ENCODE data around the gene STC2.

The STC2 gene

DNA sequence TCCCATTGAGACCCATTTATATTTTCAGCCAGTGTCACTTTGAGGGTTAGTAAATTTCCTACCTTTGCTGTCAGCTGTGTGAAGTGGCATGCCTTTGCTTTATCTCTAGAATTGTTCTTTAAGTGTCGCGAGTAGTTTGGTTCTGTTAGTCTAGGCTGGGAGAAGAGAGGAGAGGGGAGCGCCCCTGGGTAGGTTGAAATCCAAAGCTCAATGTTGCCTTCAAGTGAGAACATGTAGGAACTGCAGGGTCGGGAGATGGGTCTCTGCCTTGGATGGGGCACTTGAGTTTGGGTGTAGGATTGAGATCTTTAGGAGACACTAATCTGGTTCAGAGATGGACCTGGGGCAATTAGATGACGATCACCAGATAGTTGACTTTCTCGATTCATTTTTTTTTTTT lies 46.3 kb downstream of the STC2 start:
- H3K27ac ChIP-seq: no peak overlapping the region
- no peaks in the 10 kb centered on the region for H3K79me2 ChIP-seq
- H3K27me3 ChIP-seq (ENCODE audit: control insufficient read depth, insufficient read depth, low read length): no peaks in the 10 kb centered on the region
- TF ChIP-seq, protein P1, sequence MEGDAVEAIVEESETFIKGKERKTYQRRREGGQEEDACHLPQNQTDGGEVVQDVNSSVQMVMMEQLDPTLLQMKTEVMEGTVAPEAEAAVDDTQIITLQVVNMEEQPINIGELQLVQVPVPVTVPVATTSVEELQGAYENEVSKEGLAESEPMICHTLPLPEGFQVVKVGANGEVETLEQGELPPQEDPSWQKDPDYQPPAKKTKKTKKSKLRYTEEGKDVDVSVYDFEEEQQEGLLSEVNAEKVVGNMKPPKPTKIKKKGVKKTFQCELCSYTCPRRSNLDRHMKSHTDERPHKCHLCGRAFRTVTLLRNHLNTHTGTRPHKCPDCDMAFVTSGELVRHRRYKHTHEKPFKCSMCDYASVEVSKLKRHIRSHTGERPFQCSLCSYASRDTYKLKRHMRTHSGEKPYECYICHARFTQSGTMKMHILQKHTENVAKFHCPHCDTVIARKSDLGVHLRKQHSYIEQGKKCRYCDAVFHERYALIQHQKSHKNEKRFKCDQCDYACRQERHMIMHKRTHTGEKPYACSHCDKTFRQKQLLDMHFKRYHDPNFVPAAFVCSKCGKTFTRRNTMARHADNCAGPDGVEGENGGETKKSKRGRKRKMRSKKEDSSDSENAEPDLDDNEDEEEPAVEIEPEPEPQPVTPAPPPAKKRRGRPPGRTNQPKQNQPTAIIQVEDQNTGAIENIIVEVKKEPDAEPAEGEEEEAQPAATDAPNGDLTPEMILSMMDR (IDR thresholded peaks at IDR 0.05): no peak
- H3K4me3 ChIP-seq (ENCODE audit: low read depth, low read length): no peak overlapping the region
- no peaks in the 10 kb centered on the region for H3K36me3 ChIP-seq (ENCODE audit: control insufficient read depth, insufficient read depth, low read length)
- no peak overlapping the region for H3K4me2 ChIP-seq (ENCODE audit: low read length)
- H3K9me3 ChIP-seq (ENCODE audit: control insufficient read depth, low read length): no peaks in the 10 kb centered on the region
- H2AFZ ChIP-seq: no peak overlapping the region
- no peak overlapping the region for H3K9ac ChIP-seq
- no peaks in the 10 kb centered on the region for H3K4me1 ChIP-seq

DNA sequence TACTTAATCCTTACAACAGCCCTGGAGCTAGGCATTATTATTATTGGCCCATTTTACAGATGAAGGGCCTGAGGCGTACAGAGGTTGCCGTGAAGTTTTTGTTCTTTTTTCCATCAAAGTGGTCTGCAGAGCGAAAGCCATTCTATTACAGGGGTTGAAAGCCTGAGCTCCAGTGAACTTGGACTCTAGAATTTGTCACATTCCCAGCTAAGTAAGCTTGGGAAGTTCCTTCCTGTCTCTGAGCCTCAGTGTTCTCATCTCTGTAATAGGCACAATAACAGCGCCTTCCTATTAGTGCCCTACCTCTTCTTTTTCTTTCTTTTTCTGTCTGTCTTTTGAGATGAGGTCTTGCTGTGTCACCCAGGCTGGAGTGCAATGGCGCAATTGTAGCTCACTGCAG lies 49.0 kb downstream of the STC2 start:
- Histone ChIP-seq H3K27me3 (ENCODE audit: control insufficient read depth, insufficient read depth, low read length) (no peaks in the 10 kb centered on the region), H3K4me3 (ENCODE audit: low read depth, low read length) (no peak overlapping the region), H3K79me2 (no peaks in the 10 kb centered on the region), H3K4me1 (no peaks in the 10 kb centered on the region), H3K9ac (no peak overlapping the region), H2AFZ (no peak overlapping the region), H3K36me3 (ENCODE audit: control insufficient read depth, insufficient read depth, low read length) (no peaks in the 10 kb centered on the region), H3K4me2 (ENCODE audit: low read length) (no peak overlapping the region), H3K27ac (no peak overlapping the region), H3K9me3 (ENCODE audit: control insufficient read depth, low read length) (no peaks in the 10 kb centered on the region)
- TF ChIP-seq, protein P1 (IDR thresholded peaks at IDR 0.05): no peak

DNA sequence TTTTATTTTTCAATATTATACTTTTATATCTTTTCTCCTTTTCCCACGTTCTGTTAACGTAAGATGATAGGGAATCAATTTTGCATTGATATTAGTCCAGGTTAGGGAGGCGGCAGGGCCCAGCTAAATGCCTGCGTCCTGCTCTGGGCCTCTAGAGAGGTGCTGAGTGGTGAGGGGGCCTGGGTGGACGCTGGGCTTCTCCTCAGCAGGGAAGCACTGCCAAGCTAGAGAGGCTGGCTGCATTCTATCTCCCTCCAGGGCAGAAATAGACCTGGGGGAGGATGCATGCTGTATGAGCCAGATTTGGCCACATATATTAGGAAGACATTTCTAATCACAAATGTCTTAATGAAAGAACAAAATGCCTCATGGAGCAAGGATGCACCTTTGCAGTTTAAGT lies 49.6 kb downstream of the STC2 start:
- Histone ChIP-seq H3K27ac (no peak overlapping the region), H3K4me1 (no peaks in the 10 kb centered on the region), H3K27me3 (ENCODE audit: control insufficient read depth, insufficient read depth, low read length) (no peaks in the 10 kb centered on the region), H3K9me3 (ENCODE audit: control insufficient read depth, low read length) (no peaks in the 10 kb centered on the region), H3K79me2 (no peaks in the 10 kb centered on the region), H3K4me3 (ENCODE audit: low read depth, low read length) (no peak overlapping the region), H3K9ac (no peak overlapping the region), H2AFZ (no peak overlapping the region), H3K4me2 (ENCODE audit: low read length) (no peak overlapping the region), H3K36me3 (ENCODE audit: control insufficient read depth, insufficient read depth, low read length) (no peaks in the 10 kb centered on the region)
- TF ChIP-seq, protein P1 (IDR thresholded peaks at IDR 0.05): no peak

DNA sequence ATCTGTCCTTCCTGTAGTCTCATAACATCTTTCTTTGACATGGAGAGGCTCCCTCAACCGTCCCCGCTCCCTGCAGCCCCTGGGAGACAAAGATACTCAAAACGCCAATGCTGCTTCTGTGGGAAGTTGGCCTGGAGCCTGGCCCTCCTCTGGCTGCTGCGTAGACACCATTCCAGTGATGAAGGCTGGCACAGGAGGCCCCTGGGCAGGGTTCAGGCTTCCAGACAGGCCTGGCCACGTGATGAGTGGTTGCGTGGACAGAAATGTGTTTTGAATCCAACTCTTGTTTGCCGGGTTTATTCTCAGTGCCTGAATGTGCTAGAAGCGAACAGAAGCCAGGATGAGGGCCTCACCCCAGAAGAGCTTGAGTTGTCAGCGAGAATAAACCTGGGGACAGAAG lies 50.0 kb downstream of the STC2 start:
- no peaks in the 10 kb centered on the region for H3K27me3 ChIP-seq (ENCODE audit: control insufficient read depth, insufficient read depth, low read length)

DNA sequence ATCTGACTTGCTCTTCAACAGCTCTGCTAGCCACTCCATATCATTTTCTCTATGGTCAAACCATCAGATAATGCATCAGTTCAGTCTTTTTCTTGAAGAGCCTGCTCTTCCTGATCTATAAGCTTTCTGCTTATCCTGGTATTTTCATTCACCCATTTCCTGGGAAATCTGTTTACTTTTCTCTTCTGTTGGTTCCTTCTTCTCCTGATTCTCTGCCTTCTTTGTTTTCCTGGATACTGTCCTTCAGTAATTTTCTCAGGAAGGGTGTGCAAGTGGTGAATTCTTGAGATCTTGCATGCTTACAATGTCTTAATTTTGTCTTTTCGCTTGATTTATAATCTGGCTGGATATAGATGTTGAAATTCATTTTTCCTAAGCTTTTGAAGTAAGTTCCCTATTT lies 53.4 kb downstream of the STC2 start:
- H3K4me3 ChIP-seq (ENCODE audit: low read depth, low read length): no peak overlapping the region
- H3K4me1 ChIP-seq: no peaks in the 10 kb centered on the region
- no peaks in the 10 kb centered on the region for H3K9me3 ChIP-seq (ENCODE audit: control insufficient read depth, low read length)
- no peak overlapping the region for H3K9ac ChIP-seq
- TF ChIP-seq, protein P1 (IDR thresholded peaks at IDR 0.05): no peak
- H3K4me2 ChIP-seq (ENCODE audit: low read length): no peak overlapping the region
- H2AFZ ChIP-seq: no peak overlapping the region
- no peaks in the 10 kb centered on the region for H3K36me3 ChIP-seq (ENCODE audit: control insufficient read depth, insufficient read depth, low read length)
- no peaks in the 10 kb centered on the region for H3K27me3 ChIP-seq (ENCODE audit: control insufficient read depth, insufficient read depth, low read length)
- no peak overlapping the region for H3K27ac ChIP-seq
- no peaks in the 10 kb centered on the region for H3K79me2 ChIP-seq

More for the DNA sequence above, 50.0 kb downstream of the STC2 start:
- H3K9ac ChIP-seq: no peak overlapping the region
- no peak overlapping the region for H3K4me3 ChIP-seq (ENCODE audit: low read depth, low read length)
- no peaks in the 10 kb centered on the region for H3K9me3 ChIP-seq (ENCODE audit: control insufficient read depth, low read length)
- TF ChIP-seq, protein P1 (IDR thresholded peaks at IDR 0.05): no peak
- no peak overlapping the region for H3K4me2 ChIP-seq (ENCODE audit: low read length)
- H3K4me1 ChIP-seq: no peaks in the 10 kb centered on the region
- no peaks in the 10 kb centered on the region for H3K36me3 ChIP-seq (ENCODE audit: control insufficient read depth, insufficient read depth, low read length)
- no peak overlapping the region for H3K27ac ChIP-seq
- H2AFZ ChIP-seq: no peak overlapping the region
- no peaks in the 10 kb centered on the region for H3K79me2 ChIP-seq

Measured in parathyroid adenoma (tissue), 2 donors.